Neural cell (in vitro differentiated cells): Measurements from ENCODE around the gene PAX2.

Source experiments
- EP300 ChIP-seq: fragments of 450-650 bp; conservative IDR thresholded peaks from 2 replicates; pipeline ENCODE4 v1.6.1; 2014; ENCODE audit warnings: antibody characterized with exemption, mild to moderate bottlenecking, moderate library complexity; ENCODE audit not compliant: poor library complexity, severe bottlenecking
- EZH2 ChIP-seq: fragments of 200-600, 300-800 bp; shearing (Covaris generic), sonication (generic); IDR thresholded peaks from 2 replicates; pipeline ENCODE4 v1.6.1; 2014; ENCODE audit warnings: antibody characterized with exemption, low read length, borderline replicate concordance, mild to moderate bottlenecking; ENCODE audit not compliant: insufficient read depth, poor library complexity, severe bottlenecking
- TF ChIP-seq, protein P1 (sequence below): fragments of 450-650 bp; IDR thresholded peaks from 2 replicates; pipeline ENCODE4 v1.5.1; 2014; ENCODE audit warnings: antibody characterized with exemption, mild to moderate bottlenecking, moderate library complexity; ENCODE audit not compliant: poor library complexity, severe bottlenecking

DNA sequence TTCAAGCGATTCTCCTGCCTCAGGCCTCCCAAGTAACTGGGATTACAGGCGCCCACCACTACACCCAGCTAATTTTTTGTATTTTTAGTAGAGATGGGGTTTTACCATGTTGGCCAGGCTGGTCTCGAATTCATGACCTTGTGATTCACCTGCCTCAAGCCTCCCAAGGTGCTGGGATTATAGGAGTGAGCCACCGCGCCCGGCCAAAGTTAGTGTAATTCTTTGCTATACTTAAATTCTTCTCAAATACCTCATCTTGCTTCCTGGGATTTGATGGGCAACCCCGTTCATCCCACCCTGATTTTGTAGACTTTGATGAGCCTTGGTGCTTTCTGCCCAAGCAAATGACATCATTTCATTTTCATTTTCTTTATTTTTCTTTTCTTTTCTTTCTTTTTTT lies 54.5 kb downstream of the PAX2 start:
- TF ChIP-seq, protein P1, sequence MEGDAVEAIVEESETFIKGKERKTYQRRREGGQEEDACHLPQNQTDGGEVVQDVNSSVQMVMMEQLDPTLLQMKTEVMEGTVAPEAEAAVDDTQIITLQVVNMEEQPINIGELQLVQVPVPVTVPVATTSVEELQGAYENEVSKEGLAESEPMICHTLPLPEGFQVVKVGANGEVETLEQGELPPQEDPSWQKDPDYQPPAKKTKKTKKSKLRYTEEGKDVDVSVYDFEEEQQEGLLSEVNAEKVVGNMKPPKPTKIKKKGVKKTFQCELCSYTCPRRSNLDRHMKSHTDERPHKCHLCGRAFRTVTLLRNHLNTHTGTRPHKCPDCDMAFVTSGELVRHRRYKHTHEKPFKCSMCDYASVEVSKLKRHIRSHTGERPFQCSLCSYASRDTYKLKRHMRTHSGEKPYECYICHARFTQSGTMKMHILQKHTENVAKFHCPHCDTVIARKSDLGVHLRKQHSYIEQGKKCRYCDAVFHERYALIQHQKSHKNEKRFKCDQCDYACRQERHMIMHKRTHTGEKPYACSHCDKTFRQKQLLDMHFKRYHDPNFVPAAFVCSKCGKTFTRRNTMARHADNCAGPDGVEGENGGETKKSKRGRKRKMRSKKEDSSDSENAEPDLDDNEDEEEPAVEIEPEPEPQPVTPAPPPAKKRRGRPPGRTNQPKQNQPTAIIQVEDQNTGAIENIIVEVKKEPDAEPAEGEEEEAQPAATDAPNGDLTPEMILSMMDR: no peak
- TF ChIP-seq EZH2 (no peak), EP300 (no peak)
